T-helper 1 cell treated with Interleukin-12 subunit alpha and Interleukin-12 subunit beta and Interleukin-4 antibody, amounts not matched to agents 30 ng/mL and 1 ng/mL, for 36 hours (primary cell): ENCODE results near the gene MRPS10. TPM values are rescaled to one million over a fixed set of nuclear protein-coding genes. Genes with fewer than 3 reads are reported as not detected.
"Not testable (repeated sequence)": the region's sequence is repeated elsewhere in the genome, so short reads cannot be mapped to it uniquely, and the experiment has no call there.

Experiments
- intact Hi-C: fragments of 100-400 bp; cut with micrococcal nuclease; formaldehyde crosslinking; loops from one replicate; pipeline ENCODE4 v1.15.1; 2024
- total RNA-seq: library from RNA; stranded (reverse); gene quantifications from 2 replicates; pipeline ENCODE4 v1.2.3, GENCODE V29; 2022

Gene MRPS10
- total RNA-seq, 1 donor from 2014 or later, result 34.2 TPM

GRCh38 chr6:42212442-42212841 lies 5.2 kb downstream of the MRPS10 start:
- intact Hi-C loops, result loop anchor here (10.0 kb wide), 1 partner anchor 532 kb away; the partner anchor contains the start of gene TBCC

DNA sequence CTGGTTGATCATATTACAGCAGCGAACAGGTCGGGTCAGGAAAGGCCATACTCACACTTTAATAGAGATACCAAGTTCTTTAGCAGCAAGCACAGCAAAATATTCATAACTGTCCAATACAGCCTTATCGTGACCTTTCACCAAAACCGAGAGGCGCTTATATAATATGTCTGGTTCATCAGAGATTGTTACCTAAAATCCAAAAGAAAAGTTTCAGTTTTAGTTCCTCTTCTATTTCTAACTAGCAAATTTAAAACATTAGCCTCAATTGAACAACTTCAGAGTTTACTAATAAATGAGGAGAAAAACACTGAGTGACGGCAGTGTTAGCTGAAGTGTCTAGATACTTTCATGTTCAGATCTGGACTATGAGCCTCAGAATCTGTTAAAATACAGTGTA lies 5.9 kb downstream of the MRPS10 start:
- intact Hi-C loops, result loop anchor here (10.0 kb wide), 1 partner anchor 533 kb away; the partner anchor contains the start of gene TBCC

- intact Hi-C loops, result loop anchor here (10.0 kb wide), 1 partner anchor 534 kb away; the partner anchor contains the start of gene TBCC
Measured at GRCh38 chr6:42210551-42210950, 7.1 kb downstream of the MRPS10 start.

DNA sequence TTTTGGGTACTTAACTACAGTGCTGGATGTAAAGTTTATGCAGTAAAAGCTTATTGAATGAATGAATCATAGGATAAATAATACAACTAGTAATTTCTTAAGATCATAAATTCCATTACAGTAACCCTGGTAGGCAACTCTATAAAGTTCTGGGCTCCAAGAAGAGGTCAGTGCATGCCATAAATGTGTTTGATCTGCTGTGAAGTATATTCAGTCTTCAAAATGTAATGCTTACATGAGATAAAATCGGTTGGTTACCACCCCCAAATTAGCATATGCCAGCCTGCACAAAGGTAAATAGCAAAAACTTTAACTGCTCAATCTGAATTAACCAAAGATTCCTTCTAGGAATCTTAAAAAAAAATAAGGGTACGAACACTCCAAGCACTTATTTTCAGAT lies 10.1 kb downstream of the MRPS10 start:
- intact Hi-C loops, result not testable (repeated sequence)

DNA sequence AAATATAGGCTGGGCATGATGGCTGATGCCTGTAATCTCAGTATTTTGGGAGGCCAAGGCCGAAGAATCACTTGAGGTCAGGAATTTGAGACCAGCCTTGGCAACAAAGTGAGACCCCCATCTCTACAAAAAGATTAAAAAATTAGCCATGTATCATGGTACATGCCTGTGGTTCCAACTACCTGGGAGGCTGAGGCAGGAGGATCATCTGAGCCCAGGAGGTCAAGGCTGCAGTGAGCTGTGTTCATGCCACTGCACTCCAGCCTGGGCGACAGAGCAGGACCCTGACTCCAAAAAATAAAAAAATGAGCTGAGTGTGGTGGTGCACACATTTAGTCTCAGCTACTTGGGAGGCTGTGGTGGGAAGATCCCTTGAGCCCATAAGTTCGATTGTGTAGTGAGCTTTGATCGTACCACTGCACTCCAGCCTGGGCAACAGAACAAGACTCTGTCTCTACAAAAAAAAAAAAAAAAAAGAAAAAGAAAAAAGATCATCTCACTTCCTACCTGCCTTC lies 12.8 kb downstream of the MRPS10 start:
- intact Hi-C loops, result no loop called here

DNA sequence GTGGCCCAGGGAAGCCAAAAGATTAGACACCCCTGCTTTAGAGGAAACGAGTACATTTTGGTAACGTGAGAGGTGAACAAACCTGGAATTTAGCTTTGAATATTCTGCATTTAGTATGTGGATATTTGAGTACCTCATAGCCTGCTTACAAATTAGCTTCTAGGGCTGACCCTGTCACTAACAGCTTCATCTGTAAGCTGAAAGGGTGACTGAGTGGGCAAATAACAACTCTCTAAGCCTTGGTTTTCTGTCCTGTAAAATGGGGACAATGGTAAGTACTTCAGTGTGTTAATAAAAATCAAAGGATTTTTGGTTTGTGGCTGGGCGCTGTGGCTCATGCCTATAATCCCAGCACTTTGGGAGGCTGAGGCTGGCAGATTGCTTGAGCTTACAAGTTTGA lies 14.5 kb downstream of the MRPS10 start:
- intact Hi-C loops, result no loop called here

- intact Hi-C loops, result not testable (repeated sequence)
Measured at GRCh38 chr6:42202131-42202915, 15.3 kb downstream of the MRPS10 start.

DNA sequence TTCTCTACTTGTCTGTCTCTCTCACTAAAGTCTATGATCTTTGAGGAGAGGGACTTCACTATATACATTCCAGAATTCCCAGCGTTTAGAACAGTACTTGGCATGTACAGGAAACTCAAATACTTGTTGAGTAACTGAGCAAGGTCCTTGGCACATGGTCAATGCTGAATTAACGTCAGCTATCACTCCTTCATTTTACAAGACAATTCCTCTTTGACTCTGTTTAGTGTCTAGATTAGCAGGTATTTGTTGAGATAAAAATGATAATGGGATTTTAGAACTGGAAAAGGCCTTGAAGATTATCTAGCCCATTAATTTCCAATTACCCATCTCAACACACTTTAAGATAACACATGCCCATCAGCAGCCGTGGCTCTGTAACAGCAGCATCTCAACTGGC lies 16.3 kb downstream of the MRPS10 start:
- intact Hi-C loops, result no loop called here

DNA sequence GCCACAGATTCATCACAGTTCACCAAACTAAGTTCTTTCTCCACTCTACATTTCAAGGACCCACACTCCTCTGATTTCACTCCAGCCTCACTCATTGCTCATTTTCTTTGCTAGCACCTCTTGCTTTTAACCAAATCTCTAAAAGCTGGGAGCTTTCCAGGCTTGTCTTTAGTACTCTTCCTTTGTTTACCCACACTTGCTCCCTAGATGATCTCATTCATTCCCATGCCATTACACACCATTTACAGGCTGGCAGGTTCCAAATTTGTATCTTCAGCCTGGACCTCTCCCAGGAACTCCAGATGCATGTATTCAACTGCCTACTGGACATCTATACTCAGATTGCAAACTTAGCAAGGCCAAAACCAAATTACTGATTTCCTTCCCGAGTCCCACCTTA lies 17.6 kb downstream of the MRPS10 start:
- intact Hi-C loops, result no loop called here

GRCh38 chr6:42199106-42199981 lies 18.3 kb downstream of the MRPS10 start:
- intact Hi-C loops, result no loop called here

- intact Hi-C loops, result no loop called here
Measured at GRCh38 chr6:42197555-42198362, 19.9 kb downstream of the MRPS10 start.

DNA sequence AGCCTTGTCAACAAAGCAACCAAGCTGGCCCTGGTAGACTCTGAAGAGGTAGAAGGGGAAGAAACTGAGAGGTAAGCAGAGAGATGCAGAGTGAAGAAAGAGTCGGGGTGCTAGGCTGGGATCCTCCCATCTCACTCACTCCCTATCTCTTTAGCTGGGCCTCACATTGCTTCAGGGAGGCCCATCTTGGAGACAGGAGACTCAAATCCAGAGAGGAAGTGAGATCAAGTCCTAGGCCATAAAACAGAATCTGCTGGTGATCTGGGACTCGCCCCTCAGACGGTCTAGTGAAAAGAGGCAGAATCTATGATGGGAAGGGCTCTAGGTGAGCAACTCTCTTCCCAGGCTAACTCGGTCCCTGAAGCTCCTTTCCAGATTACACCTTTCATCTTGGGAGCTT lies 22.2 kb downstream of the MRPS10 start:
- intact Hi-C loops, result no loop called here

DNA sequence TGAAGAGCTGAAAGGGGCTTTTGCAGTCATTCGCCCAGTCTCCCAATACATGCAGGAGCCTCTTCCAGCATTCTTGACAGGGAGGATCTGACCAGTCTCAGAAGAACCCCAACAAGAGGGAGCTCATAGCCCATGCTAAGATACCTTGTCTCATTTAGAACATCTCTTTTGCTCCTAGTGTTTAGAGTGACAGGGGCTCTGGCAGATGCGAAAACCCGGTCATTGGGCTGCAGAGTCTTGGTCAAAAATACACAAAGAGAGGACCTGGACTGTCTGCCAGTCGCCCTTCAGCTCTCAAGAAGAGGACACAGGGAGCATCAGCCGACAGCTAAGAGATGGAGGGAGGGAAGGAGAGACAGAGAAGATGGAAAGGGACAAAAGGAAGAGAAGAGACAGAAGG lies 23.6 kb downstream of the MRPS10 start:
- intact Hi-C loops, result no loop called here

GRCh38 chr6:42193491-42193894 lies 24.2 kb downstream of the MRPS10 start:
- intact Hi-C loops, result no loop called here

DNA sequence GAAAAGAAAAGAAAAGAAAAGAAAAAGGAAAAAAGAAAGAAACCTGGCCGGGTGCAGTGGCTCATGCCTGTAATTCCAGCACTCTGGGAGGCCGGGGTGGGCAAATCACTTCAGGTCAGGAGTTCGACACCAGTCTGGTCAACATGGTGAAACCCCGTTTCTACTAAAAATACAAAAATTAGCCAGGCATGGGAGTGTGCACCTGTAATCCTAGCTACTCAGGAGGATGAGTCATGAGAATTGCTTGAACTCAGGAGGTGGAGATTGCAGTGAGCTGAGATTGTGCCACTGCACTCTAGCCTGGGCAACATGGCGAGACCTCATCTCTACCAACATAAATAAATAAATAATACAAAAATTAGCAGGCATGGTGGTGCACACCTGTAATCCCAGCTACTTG lies 25.3 kb downstream of the MRPS10 start:
- intact Hi-C loops, result not testable (repeated sequence)

DNA sequence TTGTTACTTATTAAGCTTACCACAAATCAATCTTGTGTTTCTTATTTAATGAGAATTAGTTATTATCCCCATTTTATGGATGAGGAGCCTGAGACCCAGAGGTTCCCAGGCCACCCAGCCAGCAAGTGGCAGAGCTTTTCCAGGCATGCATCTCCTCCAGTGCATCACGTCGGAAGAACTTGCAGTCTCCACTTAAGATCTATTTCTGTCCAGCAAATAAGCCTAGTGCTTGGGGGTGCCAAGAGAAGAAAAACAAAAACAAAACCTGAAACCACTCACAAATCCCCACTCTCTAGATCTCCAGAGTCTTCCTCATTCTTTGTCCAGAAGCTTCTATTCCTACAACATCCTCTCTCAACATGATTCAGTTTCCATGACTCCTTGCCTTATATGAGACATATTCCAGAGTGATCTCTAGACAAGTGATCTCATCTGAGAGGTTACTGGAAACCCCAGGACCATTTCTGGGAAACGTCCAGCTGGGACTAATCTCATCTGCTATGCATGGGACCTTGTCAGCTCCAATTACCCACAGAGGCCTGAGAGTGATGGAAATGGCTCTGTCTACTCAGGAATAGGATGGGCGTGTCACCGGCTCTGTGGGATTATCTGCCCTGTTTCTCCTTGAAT lies 27.0 kb downstream of the MRPS10 start:
- intact Hi-C loops, result no loop called here

GRCh38 chr6:42188406-42188805 lies 29.3 kb downstream of the MRPS10 start:
- intact Hi-C loops, result no loop called here

DNA sequence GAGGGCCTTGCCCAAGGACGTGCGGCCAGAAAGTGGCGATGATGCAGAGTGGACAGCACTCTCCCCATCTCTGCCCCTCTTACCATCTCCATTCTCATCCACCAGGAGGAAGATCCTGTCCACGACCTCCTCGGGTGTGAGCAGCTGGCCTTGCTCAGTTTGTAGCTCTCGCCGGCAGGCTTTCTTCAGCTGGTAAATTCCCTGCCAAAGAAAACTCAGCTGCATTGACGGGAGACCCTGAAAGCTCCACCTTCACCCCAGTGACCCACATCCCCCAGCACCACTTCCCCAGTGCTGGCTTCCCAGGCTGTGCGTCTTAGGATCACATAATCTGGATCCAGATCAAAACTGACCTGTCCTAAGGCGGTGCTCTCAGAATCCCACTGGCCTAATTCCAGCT lies 32.1 kb downstream of the MRPS10 start:
- intact Hi-C loops, result no loop called here

GRCh38 chr6:42184475-42184874 lies 33.2 kb downstream of the MRPS10 start:
- intact Hi-C loops, result no loop called here

DNA sequence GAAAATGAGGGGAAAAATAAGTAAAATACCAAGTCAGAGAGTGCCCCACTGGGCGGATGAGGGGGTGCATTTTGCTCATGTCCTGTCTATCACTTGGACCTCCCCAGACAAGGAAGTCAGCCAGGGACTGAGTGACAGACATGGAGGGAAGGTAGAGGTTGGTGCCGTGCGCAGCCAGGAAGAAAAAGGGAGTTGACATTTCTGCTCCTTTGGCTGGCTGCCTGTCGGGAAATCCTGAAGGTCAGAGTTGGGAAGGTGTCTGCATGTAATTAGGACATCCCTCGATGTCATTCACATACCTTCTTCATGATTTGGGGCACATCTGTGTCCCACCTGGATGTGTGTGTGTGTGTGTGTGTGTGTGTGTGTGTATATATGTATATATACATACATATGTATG lies 35.6 kb downstream of the MRPS10 start:
- intact Hi-C loops, result no loop called here

GRCh38 chr6:42179945-42180313 lies 37.7 kb downstream of the MRPS10 start:
- intact Hi-C loops, result no loop called here
